Astrocyte of the hippocampus (primary cell): ENCODE results near the gene ZNF100.
A peak's percentile ranks its signal among the peaks of the same experiment; 100 is the strongest.
"Not testable (repeated sequence)": the region's sequence is repeated elsewhere in the genome, so short reads cannot be mapped to it uniquely, and the experiment has no call there.

Experiments
- DNase-seq: peaks from one replicate; pipeline ENCODE4 v3.0.0; 2011; ENCODE audit warnings: low read depth, low spot score

ZNF100 gene

GRCh38 chr19:21767065-21767800 lies at the start of gene ZNF100:
TSS of gene ZNF100 (minus strand) at chr19:21767579. CDS start at chr19:21767429, 150 bp downstream.
- DNase-seq: peak; percentile 97

DNA sequence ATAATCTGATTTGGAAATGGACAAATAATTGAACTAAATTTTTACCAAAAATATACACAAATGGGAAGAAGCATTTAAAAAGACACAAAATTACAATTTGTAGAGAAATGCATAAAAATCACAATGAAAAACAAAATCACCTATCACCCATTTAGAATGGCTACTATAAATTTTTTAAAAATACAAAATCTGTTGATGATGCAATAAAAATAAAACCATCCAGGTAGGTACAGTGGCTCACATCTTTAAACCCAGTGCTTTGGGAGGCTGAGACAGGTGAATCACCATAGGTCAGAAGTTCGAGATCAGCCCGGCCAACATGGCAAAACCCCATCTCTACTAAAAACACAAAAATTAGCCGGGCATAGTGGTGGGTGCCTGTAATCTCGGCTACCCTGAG lies 45.1 kb upstream of the ZNF100 start:
- DNase-seq: no peak

DNA sequence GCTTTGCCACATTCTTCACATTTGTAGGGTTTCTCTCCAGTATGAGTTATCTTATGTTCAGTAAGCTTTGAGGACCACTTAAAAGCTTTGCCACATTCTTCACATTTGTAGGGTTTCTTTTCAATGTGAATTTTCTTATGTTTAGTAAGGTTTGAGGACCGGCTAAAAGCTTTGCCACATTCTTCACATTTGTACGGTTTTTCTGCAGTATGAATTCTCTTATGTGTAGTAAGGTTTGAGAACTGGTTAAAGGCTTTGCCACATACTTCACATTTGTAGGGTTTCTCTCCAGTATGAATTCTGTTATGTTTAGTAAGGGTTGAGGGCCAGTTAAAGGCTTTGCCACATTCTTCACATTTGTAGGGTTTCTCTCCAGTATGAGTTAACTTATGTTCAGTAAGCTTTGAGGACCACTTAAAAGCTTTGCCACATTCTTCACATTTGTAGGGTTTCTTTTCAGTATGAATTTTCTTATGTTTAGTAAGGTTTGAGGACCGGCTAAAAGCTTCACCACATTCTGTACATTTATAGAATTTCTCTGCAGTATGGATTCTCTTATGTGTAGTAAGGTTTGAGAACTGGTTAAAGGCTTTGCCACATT lies 41.1 kb upstream of the ZNF100 start:
- not testable (repeated sequence) for DNase-seq

DNA sequence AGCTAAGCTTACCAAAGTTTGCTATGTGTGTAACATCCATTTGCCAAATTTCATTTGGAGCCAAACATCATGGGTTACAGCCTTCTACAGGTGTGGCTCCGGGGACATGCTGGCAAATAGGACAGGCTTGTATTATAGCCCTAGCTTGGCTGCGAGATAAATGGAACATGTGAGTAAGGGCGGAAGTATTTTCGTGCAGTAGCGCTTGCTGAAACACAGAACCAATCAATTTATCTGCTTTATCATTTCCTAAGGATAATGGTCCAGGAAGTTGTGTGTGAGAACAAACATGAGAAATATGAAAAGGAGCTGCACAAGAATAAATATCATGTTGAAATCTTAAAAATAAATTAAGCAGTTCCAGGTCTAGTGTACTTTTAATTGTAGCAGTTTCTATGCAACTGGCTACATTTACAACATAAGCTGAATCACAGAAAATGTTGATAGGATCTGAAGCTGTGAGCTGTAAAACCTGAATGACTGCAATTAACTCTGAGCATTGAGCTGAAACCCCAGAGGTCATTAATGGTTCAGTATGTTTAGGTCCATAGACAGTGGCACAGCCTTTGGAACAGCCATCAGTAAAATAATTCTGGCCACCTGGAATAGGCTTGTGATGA lies 22.2 kb upstream of the ZNF100 start:
- DNase-seq: no peak

- DNase-seq: no peak
Observed at GRCh38 chr19:21786936-21787335, 19.6 kb upstream of the ZNF100 start.

- DNase-seq: not testable (repeated sequence)
Observed at GRCh38 chr19:21775792-21776191, 8.4 kb upstream of the ZNF100 start.

GRCh38 chr19:21766705-21767064 lies 694 bp downstream of the ZNF100 start:
- DNase-seq: not testable (repeated sequence)

- no peak for DNase-seq
Observed at GRCh38 chr19:21765151-21765550, 2.2 kb downstream of the ZNF100 start.

- not testable (repeated sequence) for DNase-seq
Observed at GRCh38 chr19:21761547-21761946, 5.8 kb downstream of the ZNF100 start.

DNA sequence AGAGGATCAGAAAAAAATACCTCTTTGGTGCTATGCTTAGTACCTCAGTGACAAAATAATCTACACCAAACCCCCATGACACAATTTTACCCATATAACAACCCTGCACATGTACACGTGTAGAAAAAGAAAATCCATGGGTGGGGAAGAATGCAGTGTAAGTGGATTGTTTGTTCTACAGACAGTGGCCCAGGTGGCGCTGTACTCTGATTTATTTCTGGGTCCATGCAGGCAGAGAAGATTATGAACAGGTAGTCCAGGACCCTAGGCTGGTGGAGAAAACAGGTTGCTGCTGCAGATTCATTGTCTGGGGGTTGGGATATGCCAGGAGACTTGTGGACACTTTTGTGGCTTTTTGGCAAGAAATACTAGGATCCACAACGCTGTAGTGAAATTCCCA lies 9.1 kb downstream of the ZNF100 start:
- DNase-seq: no peak

DNA sequence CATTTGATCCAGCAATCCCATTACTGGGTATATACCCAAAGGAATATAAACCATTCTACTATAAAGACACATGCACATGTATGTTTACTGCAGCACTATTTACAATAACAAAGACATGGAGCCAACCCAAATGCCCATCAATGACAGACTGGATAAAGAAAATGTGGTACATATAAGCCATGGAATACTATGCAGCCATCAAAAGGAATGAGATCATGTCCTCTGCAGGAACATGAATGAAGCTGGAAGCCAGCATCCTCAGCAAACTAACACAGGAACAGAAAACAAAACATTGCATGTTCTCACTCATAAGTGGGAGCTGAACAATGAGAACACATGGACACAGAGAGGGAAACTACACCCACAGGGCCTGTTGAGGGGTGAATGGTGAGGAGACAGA lies 11.8 kb downstream of the ZNF100 start:
- not testable (repeated sequence) for DNase-seq

DNA sequence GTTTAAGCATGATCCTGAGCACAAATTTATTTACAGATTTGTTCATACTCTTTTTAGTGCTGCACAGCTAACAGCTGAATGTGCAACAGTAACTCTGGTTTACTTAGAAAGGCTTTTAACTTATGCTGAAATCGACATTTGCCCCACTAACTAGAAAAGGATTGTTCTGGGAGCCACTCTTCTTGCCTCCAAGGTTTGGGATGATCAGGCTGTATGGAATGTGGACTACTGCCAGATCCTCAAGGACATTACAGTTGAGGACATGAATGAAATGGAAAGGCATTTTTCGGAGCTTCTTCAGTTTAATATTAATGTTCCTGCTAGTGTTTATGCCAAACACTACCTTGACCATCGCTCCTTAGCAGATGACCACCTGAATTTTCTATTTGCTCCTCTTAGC lies 16.0 kb downstream of the ZNF100 start:
- peak; percentile 20 for DNase-seq

- no peak for DNase-seq
Observed at GRCh38 chr19:21750586-21751128, 16.7 kb downstream of the ZNF100 start.

DNA sequence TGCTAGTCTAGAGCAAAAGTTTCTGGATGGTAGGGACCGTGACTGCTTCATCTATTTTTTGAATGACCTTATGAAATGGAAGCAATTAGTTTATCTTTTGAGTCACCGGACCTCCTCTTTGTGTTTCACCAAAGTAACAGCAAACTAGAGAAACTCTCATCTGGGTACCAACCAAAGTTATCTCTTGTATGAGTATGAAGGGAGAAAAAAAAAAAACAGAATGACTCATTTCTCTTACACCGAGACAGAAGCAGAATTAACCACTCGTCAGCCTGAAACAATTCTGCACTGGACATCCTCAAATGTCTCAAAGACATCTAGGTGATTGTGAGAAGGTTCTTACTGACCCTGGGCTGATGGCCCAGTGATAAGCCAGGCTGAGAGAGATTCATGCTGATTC lies 18.3 kb downstream of the ZNF100 start:
- DNase-seq: peak; percentile 9

DNA sequence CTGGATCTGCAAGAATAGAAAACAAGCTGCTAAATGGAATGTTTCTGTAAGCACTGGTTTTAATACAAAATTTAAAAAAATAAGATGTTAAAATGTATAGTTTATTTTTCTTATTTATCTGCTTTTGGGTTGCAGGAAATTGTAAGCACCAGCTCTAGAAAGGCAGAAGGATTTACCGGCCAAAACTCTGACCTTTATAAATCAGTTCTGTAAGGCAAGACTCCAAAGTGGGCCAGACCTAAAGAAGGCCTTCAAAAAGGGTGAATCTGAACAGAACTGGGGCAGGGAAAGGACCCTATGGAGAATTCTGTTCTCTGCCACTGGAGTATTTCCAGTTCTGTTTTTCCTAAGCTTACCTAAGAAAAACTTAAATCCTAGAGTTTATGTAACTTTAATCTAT lies 19.3 kb downstream of the ZNF100 start:
- no peak for DNase-seq

DNA sequence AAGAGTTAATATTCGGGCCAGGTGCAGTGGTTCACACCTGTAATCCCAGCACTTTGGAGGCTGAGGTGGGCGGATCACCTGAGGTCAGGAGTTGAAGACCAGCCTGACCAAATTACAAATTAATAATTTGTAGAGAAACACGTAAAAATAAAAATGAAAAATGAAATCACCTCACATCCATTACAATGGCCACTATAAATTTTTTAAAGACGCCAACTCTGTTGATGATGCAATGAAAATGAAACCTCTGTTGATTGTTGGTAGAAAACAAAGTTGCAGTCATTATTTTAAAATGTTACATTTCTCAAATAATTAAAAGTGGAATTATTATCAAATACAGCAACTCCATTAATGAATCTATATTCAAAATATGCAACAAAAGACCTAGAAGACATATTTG lies 26.8 kb downstream of the ZNF100 start:
- no peak for DNase-seq

DNA sequence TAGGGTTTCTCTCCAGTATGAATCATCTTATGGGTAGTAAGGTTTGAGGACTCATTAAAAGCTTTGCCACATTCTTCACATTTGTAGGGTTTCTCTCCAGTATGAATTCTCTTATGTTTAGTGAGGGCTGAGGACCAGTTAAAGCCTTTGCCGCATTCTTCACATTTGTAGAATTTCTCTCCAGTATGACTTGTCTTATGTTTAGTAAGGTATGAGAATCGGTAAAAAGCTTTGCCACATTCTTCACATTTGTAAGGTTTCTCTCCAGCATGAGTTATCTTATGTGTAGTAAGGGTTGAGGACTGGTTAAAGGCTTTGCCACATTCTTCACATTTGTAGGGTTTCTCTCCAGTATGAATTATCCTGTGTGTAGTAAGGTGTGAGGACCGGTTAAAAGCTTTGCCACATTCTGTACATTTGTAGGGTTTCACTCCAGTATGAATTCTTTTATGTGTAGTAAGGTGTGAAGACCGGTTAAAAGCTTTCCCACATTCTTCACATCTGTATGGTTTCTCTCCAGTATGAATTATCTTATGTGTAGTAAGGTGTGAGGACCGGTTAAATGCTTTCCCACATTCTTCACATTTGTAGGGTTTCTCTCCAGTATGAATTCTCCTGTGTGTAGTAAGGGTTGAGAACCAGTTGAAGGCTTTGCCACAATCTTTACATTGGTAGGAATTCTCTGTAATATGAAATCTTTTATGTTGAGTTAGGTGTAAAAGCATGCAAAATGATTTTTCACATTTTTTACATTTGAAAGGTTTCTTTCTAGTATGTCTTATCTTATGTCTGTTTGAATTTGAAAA lies 40.2 kb downstream of the ZNF100 start:
- not testable (repeated sequence) for DNase-seq

- DNase-seq: no peak
Observed at GRCh38 chr19:21713761-21714160, 53.6 kb downstream of the ZNF100 start.

- DNase-seq: no peak
Observed at GRCh38 chr19:21709464-21709863, 57.9 kb downstream of the ZNF100 start.

DNA sequence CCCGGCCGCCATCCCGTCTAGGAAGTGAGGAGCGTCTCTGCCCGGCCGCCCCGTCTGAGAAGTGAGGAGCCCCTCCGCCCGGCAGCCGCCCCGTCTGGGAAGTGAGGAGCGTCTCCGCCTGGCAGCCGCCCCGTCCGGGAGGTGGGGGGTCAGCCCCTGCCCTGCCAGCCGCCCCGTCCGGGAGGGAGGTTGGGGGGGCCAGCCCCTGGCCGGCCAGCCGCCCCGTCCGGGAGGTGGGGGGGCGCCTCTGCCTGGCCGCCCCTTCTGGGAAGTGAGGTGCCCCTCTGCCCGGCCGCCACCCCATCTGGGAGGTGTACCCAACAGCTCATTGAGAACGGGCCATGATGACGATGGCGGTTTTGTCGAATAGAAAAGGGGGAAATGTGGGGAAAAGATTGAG lies 59.5 kb downstream of the ZNF100 start:
- DNase-seq: not testable (repeated sequence)

- no peak for DNase-seq
Observed at GRCh38 chr19:21707065-21707464, 60.3 kb downstream of the ZNF100 start.

GRCh38 chr19:21705393-21705792 lies 62.0 kb downstream of the ZNF100 start:
- no peak for DNase-seq
